ENCODE data around the gene SLC6A20. TPM values are rescaled to one million over a fixed set of nuclear protein-coding genes. Genes with fewer than 3 reads are reported as not detected.

The SLC6A20 gene
- total and polyA plus RNA-seq, 2 of the 13 experiments (the other 11 are each of a cell fraction or from before 2014, with no cell fraction given) = not detected

DNA sequence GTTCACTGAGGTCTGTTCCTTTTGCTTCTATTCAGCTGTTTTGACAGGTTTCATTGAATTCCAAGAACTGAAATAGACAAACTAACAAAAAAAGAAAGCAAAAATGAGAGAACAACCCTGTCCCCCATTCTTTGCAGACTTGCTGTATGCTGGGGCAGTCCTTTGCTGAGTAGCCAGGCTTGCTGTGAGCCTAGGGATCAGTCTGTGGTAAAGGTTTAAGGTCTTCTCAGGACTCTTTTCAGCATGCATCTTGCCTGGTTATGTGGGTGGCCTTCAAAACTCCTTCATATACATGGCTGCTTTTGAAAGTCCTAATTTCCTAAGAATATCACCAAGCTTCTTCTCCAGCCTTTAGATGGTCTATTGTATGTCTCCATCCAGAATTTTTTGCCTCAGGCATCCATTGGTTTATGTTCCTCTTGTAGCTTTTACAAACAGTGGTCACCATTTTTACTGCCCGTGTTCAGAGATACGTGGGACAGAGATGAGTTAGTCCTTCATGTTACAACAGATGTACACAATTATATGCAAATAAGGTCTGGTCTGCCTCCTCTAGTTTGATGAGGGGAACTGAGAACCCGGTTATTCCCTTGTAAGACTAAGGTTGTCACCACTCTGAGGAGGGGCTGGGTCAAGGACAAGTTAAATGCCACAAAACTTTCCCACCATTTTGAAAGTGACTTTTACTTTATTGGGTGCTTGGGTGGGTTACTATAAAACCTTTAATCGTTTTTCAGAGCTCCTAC, 65.8 kb downstream of the SLC6A20 start (continued):
- TF ChIP-seq, protein P1, sequence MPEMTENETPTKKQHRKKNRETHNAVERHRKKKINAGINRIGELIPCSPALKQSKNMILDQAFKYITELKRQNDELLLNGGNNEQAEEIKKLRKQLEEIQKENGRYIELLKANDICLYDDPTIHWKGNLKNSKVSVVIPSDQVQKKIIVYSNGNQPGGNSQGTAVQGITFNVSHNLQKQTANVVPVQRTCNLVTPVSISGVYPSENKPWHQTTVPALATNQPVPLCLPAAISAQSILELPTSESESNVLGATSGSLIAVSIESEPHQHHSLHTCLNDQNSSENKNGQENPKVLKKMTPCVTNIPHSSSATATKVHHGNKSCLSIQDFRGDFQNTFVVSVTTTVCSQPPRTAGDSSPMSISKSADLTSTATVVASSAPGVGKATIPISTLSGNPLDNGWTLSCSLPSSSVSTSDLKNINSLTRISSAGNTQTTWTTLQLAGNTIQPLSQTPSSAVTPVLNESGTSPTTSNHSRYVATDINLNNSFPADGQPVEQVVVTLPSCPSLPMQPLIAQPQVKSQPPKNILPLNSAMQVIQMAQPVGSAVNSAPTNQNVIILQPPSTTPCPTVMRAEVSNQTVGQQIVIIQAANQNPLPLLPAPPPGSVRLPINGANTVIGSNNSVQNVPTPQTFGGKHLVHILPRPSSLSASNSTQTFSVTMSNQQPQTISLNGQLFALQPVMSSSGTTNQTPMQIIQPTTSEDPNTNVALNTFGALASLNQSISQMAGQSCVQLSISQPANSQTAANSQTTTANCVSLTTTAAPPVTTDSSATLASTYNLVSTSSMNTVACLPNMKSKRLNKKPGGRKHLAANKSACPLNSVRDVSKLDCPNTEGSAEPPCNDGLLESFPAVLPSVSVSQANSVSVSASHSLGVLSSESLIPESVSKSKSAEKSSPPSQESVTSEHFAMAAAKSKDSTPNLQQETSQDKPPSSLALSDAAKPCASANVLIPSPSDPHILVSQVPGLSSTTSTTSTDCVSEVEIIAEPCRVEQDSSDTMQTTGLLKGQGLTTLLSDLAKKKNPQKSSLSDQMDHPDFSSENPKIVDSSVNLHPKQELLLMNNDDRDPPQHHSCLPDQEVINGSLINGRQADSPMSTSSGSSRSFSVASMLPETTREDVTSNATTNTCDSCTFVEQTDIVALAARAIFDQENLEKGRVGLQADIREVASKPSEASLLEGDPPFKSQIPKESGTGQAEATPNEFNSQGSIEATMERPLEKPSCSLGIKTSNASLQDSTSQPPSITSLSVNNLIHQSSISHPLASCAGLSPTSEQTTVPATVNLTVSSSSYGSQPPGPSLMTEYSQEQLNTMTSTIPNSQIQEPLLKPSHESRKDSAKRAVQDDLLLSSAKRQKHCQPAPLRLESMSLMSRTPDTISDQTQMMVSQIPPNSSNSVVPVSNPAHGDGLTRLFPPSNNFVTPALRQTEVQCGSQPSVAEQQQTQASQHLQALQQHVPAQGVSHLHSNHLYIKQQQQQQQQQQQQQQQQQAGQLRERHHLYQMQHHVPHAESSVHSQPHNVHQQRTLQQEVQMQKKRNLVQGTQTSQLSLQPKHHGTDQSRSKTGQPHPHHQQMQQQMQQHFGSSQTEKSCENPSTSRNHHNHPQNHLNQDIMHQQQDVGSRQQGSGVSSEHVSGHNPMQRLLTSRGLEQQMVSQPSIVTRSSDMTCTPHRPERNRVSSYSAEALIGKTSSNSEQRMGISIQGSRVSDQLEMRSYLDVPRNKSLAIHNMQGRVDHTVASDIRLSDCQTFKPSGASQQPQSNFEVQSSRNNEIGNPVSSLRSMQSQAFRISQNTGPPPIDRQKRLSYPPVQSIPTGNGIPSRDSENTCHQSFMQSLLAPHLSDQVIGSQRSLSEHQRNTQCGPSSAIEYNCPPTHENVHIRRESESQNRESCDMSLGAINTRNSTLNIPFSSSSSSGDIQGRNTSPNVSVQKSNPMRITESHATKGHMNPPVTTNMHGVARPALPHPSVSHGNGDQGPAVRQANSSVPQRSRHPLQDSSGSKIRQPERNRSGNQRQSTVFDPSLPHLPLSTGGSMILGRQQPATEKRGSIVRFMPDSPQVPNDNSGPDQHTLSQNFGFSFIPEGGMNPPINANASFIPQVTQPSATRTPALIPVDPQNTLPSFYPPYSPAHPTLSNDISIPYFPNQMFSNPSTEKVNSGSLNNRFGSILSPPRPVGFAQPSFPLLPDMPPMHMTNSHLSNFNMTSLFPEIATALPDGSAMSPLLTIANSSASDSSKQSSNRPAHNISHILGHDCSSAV (CRISPR knock-in tag; IDR thresholded peaks at IDR 0.05; ENCODE audit: borderline replicate concordance) = no peak
- TF ChIP-seq, protein P2, sequence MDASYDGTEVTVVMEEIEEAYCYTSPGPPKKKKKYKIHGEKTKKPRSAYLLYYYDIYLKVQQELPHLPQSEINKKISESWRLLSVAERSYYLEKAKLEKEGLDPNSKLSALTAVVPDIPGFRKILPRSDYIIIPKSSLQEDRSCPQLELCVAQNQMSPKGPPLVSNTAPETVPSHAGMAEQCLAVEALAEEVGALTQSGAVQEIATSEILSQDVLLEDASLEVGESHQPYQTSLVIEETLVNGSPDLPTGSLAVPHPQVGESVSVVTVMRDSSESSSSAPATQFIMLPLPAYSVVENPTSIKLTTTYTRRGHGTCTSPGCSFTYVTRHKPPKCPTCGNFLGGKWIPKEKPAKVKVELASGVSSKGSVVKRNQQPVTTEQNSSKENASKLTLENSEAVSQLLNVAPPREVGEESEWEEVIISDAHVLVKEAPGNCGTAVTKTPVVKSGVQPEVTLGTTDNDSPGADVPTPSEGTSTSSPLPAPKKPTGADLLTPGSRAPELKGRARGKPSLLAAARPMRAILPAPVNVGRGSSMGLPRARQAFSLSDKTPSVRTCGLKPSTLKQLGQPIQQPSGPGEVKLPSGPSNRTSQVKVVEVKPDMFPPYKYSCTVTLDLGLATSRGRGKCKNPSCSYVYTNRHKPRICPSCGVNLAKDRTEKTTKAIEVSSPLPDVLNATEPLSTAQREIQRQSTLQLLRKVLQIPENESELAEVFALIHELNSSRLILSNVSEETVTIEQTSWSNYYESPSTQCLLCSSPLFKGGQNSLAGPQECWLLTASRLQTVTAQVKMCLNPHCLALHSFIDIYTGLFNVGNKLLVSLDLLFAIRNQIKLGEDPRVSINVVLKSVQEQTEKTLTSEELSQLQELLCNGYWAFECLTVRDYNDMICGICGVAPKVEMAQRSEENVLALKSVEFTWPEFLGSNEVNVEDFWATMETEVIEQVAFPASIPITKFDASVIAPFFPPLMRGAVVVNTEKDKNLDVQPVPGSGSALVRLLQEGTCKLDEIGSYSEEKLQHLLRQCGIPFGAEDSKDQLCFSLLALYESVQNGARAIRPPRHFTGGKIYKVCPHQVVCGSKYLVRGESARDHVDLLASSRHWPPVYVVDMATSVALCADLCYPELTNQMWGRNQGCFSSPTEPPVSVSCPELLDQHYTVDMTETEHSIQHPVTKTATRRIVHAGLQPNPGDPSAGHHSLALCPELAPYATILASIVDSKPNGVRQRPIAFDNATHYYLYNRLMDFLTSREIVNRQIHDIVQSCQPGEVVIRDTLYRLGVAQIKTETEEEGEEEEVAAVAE (CRISPR knock-in tag; IDR thresholded peaks at IDR 0.05; ENCODE audit: borderline replicate concordance) = no peak
- TF ChIP-seq ZNF777 (CRISPR knock-in tag; IDR thresholded peaks at IDR 0.05) (no peak), RFX1 (IDR thresholded peaks at IDR 0.05) (no peak)
- TF ChIP-seq, protein P3, sequence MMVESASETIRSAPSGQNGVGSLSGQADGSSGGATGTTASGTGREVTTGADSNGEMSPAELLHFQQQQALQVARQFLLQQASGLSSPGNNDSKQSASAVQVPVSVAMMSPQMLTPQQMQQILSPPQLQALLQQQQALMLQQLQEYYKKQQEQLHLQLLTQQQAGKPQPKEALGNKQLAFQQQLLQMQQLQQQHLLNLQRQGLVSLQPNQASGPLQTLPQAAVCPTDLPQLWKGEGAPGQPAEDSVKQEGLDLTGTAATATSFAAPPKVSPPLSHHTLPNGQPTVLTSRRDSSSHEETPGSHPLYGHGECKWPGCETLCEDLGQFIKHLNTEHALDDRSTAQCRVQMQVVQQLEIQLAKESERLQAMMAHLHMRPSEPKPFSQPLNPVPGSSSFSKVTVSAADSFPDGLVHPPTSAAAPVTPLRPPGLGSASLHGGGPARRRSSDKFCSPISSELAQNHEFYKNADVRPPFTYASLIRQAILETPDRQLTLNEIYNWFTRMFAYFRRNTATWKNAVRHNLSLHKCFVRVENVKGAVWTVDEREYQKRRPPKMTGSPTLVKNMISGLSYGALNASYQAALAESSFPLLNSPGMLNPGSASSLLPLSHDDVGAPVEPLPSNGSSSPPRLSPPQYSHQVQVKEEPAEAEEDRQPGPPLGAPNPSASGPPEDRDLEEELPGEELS (CRISPR knock-in tag; IDR thresholded peaks at IDR 0.05) = no peak
